Urothelium cell line (cell line): ENCODE data around the gene MSANTD3.

ENCODE experiments used
- DNase-seq: peaks from one replicate; pipeline ENCODE4 v3.0.0; 2011; ENCODE audit warnings: low spot score, mixed read lengths
- FAIRE-seq: peaks from 2 replicates; lab custom pipeline; 2011; peaks lifted over from hg19 to GRCh38; lab: Jason Lieb, UNC

MSANTD3 gene

GRCh38 chr9:100499460-100499859, 72.5 kb downstream of the MSANTD3 start:
- FAIRE-seq (no peak), DNase-seq (no peak)

- DNase-seq: no peak
- FAIRE-seq: no peak
Measured at GRCh38 chr9:100499866-100500265, 72.9 kb downstream of the MSANTD3 start.
